GM04503 (cell line): Measurements from ENCODE around the gene CMTM3.
"Not testable (repeated sequence)": the region's sequence is repeated elsewhere in the genome, so short reads cannot be mapped to it uniquely, and the experiment has no call there.

Experiments used
- DNase-seq: peaks from one replicate; pipeline ENCODE4 v3.0.0-alpha.2; 2012; ENCODE audit warnings: low read depth

Gene CMTM3

DNA sequence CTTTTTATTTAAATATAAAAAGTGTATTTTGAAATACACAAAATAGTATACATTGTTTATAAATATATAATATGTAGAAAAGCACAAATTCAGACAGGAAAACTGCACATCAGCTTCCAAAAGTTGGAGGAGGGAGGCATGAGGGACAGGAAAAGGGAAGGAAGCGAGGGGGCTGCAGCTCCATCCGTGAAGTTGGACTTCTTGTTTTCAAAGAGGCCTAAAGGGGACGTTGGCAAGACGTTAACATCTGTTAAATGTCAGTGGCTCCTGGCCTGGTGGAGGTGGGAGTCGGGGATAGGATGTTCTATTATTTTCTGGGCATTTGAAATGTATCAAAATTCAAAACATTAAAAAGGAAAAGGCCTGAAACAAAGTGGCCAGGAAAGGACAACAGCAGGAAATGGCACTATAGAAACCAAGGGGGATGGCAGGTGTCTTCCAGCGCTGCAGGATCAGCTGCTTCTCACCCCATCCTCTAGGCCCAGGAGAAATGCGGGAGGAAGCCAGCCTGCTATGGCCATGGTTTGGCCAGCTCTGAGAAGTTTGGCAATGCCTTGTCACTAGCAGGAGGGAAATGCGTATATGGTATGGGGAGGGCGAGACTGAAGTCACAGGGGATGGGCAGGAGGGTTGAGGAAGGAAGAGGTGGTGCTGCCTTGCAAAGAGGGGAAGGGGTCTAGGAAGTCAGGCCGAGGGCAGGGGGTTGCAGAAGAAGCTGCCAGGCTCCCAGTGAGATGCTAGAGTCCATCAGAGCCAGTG, 18.8 kb upstream of the CMTM3 start:
- no peak for DNase-seq

DNA sequence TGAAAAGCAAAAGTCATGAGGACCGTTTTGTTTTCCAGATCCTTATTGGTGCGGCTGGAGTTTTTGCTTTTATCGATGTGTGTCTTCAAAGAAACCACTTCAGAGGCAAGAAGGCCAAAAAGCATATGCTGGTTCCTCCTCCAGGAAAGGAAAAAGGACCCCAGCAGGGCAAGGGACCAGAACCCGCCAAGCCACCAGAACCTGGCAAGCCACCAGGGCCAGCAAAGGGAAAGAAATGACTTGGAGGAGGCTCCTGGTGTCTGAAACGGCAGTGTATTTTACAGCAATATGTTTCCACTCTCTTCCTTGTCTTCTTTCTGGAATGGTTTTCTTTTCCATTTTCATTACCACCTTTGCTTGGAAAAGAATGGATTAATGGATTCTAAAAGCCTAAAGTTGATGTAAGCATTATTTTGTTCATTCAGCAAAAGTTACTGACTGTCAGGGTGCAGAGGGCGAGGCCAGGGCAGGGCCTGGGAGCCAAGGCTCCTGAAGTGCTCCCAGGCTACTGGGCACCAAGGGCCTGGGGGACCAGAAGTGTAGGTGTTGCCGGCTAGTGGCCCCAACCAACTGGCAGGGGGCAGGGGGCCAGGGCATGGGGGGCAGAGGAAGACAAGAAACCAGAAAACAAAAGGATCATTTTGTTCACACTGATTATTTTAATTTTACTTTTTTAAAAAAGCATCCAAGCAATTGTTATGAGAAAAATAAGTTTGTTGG, 16.5 kb upstream of the CMTM3 start:
- DNase-seq = no peak

- no peak for DNase-seq
These were observed 15.4 kb upstream of the CMTM3 start for GRCh38 chr16:66588981-66589713.

DNA sequence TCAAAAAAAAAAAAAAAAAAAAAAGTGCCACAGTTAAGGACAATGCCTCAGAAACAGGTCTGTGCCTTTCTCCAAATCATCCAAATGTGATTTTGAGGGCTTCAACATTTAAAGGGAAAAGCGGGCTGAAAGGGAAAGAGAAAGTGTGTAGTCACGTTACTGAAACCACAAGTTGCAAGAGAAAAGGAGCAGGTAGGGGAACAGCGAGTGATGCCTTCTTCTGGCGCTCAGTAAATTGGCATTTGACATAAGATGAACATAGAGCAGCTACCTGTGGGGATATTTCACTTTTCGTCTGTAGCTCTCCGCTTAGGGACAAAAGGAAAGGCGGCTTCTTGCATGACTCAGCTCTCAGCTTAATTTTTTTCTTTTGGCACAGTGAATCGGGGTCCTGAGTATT, 14.2 kb upstream of the CMTM3 start:
- DNase-seq = no peak

DNA sequence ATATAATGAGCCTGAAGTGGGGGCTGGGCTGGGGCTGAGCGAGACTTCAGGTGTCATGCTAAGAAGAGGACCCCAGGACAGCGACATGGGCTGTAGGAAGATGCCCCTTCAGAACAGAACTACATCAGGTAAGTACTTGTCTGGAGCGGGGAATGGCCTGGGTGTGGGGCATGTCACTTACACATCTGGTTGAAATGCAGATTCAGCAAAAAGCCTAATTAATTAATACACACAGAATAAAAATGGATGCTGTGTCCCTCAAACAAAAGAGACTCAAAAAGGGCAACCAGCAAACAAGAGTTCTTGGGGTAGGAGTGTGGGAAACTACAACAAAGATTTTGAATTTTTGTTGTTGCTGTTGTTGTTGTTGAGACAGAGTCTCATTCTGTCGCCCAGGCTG, 13.5 kb upstream of the CMTM3 start:
- DNase-seq = no peak

- no peak for DNase-seq
These were observed 12.3 kb upstream of the CMTM3 start for GRCh38 chr16:66592241-66592640.

- DNase-seq = no peak
These were observed 11.7 kb upstream of the CMTM3 start for GRCh38 chr16:66592814-66593213.

DNA sequence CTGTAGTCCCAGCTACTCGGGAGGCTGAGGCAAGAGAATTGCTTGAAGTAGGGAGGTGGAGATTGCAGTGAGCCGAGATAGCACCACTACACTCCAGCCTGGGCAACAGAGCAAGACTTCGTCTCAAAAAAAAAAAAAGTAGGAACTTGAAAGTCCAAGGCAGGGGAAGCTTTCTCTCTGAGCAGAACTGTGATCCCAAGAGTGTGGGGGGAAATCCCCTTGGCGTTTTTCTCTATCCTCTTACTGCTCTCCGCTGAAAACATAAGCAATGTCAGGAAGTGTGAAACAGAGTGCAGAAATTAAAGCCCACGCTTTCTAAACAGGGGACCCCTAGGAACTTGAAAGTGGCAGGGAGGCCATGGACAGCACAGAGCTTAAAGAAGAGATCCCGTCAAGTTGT, 9.8 kb upstream of the CMTM3 start:
- DNase-seq = no peak

- not testable (repeated sequence) for DNase-seq
These were observed 7.9 kb upstream of the CMTM3 start for GRCh38 chr16:66596559-66596958.

- no peak for DNase-seq
These were observed 7.3 kb upstream of the CMTM3 start for GRCh38 chr16:66596986-66597848.

DNA sequence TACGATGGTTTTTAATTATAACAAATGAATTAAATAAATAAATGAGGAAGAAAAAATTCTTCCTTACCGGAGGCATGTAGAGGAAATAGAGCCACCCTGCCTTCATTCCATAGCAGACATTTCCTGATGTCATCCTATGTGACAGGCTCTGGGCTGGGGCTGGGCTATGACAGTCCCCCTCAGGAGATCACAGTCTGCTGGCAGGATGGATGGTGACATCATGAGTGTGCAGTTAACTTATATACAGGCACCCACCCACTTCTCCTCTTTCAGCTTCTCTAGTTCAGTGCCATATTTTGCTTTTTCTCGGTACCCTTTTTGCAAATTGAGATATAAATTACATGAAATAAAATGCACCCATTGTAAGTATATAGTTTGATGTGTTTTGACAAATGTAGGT, 6.4 kb upstream of the CMTM3 start:
- DNase-seq = no peak

DNA sequence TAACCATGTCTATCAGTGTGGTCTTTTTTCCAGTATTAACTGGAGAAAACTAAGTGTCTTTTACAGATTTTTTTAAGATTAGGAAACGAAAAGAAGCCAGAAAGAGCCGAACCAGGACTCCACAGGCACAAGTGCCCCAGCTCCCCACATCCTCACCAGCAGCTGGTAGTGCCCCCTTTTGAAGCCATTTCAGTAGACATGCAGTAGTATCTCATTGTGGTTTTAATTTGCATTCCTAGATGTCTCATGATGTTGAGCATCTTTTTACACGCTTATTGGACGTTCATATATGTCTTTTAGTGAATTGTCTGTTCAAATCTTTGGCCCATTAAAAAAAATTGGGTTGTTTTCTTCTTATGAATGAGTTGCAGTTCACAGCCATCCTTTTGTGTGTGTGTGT, 4.8 kb upstream of the CMTM3 start:
- no peak for DNase-seq

DNA sequence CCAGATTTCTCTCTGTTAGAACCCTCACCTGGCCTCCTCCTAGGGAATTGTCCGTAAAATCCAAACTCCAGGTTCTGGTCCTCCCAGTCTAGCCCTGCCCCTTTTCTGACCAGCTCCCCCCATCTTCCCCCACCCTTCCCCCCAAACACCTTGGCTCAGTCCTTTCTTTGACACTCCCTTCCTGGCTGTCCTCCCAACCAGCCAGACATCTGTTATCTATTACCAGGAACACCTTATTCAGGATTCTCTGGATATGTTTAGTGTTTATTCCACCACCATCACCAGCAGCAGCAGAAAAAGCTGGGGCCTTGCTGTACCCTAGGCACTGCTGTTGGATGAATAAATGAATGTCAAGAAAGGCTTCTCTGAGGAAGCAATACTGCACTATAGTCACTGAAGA, 4.0 kb upstream of the CMTM3 start:
- no peak for DNase-seq

- no peak for DNase-seq
These were observed 3.0 kb upstream of the CMTM3 start for GRCh38 chr16:66601471-66601870.

DNA sequence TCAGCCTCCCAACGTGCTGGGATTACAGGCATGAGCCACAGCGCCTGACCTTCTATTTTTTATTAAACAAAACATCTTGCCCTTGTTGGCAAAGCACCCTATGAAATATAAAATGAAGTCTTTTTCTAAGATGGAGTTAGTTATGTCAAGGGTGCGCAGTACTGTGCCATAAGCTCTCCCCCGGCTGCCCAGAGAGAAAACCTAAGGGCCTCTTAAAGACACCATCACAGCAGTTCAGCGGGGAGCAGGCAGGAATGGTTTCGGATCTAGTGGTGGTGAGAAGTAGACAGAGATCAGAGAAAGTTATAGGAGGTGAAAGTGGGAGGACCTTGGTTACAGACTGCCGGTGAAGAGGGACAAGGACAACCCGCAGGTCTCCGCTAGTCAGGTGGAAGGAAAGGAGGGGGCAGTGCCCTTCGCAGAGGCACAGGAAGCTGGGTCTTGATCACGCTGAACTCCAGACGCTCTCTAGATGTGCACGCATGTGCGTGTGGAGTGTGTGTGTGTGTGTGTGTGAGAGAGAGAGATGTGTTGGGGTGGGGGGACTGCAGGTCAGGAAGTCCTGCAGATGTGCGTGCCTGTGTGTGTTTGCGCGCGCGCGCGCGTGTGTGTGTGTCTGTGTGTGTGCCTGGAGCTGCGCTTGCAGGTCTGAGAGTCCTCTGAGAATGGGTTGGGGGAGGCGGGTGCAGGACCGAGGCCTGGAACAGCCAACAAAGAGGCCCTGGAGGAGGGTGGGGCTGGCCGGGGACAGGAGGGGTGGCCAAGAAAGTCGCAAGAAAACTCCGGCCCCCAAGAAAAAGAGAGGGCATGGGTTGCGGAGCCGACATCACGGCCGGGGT, 748 bp upstream of the CMTM3 start:
- DNase-seq = no peak

DNA sequence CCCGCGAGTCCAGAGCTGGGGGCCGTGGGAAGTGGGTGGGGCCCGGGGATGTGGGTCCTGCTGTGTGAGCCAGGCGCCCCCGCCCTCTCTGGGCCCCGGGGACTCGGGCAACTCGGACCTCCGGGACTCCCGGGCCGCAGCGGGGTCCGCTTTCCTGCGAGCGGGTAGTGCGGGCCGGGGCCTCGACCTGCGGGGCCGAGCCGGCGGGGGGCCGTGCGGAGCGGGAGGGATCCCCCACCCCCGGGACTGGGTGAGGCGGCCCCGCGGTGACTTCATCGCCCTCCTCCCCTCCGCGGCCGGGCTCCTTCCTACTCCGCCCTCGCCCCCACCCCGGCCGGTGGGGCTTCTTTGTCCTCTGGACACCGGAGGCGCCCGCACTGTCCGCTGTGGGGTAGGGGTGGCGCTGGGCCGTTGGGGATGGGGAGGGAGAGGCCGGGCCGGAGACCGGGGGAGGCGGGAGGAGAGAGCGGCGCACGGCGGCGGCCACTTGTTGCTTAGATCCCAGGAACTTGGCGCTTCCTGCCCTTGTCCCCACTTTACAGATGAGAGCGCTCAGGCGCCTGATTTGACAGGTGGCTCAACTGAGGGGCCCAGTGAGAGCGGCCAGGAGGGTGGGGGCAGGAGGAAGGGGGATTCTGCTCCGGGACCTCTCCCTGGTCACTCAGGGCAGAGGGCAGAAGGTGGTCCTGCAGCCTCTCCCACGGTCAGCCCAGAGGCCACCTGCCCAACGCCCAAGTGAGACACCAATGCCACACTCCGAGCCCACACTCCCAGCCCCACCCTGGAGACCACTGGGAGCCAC, 874 bp downstream of the CMTM3 start:
- no peak for DNase-seq

GRCh38 chr16:66605979-66606751, 1.7 kb downstream of the CMTM3 start:
- no peak for DNase-seq

DNA sequence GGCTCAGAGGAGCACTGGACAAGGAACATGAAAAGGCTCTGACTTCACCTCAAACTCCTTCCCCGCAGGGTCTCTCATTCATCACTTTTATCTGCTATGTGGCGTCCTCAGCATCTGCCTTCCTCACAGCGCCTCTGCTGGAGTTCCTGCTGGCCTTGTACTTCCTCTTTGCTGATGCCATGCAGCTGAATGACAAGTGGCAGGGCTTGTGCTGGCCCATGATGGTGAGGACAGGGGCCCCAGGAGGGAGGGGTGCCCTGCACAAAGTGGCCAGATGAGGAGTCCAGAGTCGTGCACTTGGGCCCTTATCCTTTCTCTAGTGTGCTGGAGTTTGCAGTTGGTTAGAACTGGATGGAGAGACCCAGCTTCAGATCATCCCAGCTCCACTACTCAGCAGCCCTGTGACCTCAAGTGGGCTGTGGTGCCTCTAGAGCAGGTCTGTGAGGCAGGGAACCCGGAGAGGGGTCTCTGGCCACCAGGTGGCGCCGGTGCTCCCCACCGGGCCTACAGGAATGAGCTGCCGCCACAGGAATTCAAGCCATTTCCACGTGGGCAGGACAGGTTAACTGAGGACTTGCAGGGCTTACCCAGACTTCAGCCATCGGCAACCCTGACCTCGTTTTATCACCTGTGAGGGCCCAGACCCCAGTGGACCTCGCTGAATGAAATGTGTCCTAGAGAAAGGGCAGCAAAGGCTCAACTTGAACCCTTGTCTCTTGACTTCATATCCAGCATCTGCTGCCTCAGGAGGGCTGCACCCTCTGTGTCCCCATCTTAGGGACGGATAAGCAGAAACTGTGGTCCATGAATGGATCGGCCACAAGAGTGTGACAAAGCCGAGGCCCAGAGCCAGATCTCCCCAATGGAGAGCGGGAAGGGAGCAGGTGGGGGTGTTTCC, 4.0 kb downstream of the CMTM3 start:
- peak; percentile 34 for DNase-seq

- DNase-seq = no peak
These were observed 4.6 kb downstream of the CMTM3 start for GRCh38 chr16:66609139-66609510.
